Measurements from ENCODE around the gene EFNA5.

Gene EFNA5

GRCh38 chr5:107389130-107389774, 281.5 kb downstream of the EFNA5 start:
- peak; percentile 92 for ATAC-seq (ENCODE audit: insufficient read depth, low read depth)
- Histone ChIP-seq H3K9ac (ENCODE audit: low read depth, low read length) (0 out of 2 replicates have a peak overlapping the region, but pooled peaks have one; percentile 8), H3K36me3 (ENCODE audit: insufficient read depth, low read length) (no peaks in the 10 kb centered on the region), H4K20me1 (ENCODE audit: insufficient read depth, low read length) (no peaks in the 10 kb centered on the region), H3K79me2 (ENCODE audit: insufficient read depth, low read length) (no peaks in the 10 kb centered on the region), H3K4me1 (ENCODE audit: insufficient read depth, low read length) (peaks cover 28% of the 10 kb centered on the region), H3K27ac (ENCODE audit: low read length) (peak overlapping the region; percentile 63), H3K4me2 (ENCODE audit: insufficient read depth, low read length) (peak overlapping the region; percentile 17), H3K4me3 (ENCODE audit: low read depth in 1 of 2, low read length in 2 of 2) (no peak overlapping the region), H2AFZ (ENCODE audit: low read depth, low read length) (no peak overlapping the region; the same call in 1 of the 2 replicates), H3K9me3 (ENCODE audit: insufficient read depth, low read length, severe bottlenecking) (no peaks in the 10 kb centered on the region), H3K27me3 (ENCODE audit: insufficient read depth, low read length, poor library complexity) (no peaks in the 10 kb centered on the region)
- peak; percentile 63 for DNase-seq
- no peak for TF ChIP-seq EZH2 (IDR thresholded peaks at IDR 0.05; ENCODE audit: borderline replicate concordance, low read depth, low read length, severe bottlenecking)
- TF ChIP-seq CTCF (IDR thresholded peaks at IDR 0.05; ENCODE audit: borderline replicate concordance, extremely low read depth, low read length, poor library complexity, severe bottlenecking) = peak; percentile 58

GRCh38 chr5:107388141-107388861, 282.4 kb downstream of the EFNA5 start:
- DNase-seq (no peak), ATAC-seq (ENCODE audit: insufficient read depth, low read depth) (no peak)
- H3K27me3 ChIP-seq (ENCODE audit: insufficient read depth, low read length, poor library complexity) = no peaks in the 10 kb centered on the region
- no peaks in the 10 kb centered on the region for H3K36me3 ChIP-seq (ENCODE audit: insufficient read depth, low read length)
- H3K4me3 ChIP-seq (ENCODE audit: low read depth in 1 of 2, low read length in 2 of 2) = no peak overlapping the region
- no peaks in the 10 kb centered on the region for H4K20me1 ChIP-seq (ENCODE audit: insufficient read depth, low read length)
- no peaks in the 10 kb centered on the region for H3K9me3 ChIP-seq (ENCODE audit: insufficient read depth, low read length, severe bottlenecking)
- H3K27ac ChIP-seq (ENCODE audit: low read length) = peak overlapping the region; percentile 63; the same call in 1 of the 2 replicates
- H3K4me2 ChIP-seq (ENCODE audit: insufficient read depth, low read length) = peak overlapping the region; percentile 17
- H3K4me1 ChIP-seq (ENCODE audit: insufficient read depth, low read length) = peaks cover 28% of the 10 kb centered on the region
- TF ChIP-seq EZH2 (IDR thresholded peaks at IDR 0.05; ENCODE audit: borderline replicate concordance, low read depth, low read length, severe bottlenecking) (no peak), CTCF (IDR thresholded peaks at IDR 0.05; ENCODE audit: borderline replicate concordance, extremely low read depth, low read length, poor library complexity, severe bottlenecking) (no peak)
- H3K79me2 ChIP-seq (ENCODE audit: insufficient read depth, low read length) = no peaks in the 10 kb centered on the region
- no peak overlapping the region; the same call in 1 of the 2 replicates for H2AFZ ChIP-seq (ENCODE audit: low read depth, low read length)
- 0 out of 2 replicates have a peak overlapping the region, but pooled peaks have one; percentile 8 for H3K9ac ChIP-seq (ENCODE audit: low read depth, low read length)

GRCh38 chr5:107387526-107388140, 283.1 kb downstream of the EFNA5 start:
- H3K4me3 ChIP-seq (ENCODE audit: low read depth in 1 of 2, low read length in 2 of 2) = no peak overlapping the region
- TF ChIP-seq EZH2 (IDR thresholded peaks at IDR 0.05; ENCODE audit: borderline replicate concordance, low read depth, low read length, severe bottlenecking) (no peak), CTCF (IDR thresholded peaks at IDR 0.05; ENCODE audit: borderline replicate concordance, extremely low read depth, low read length, poor library complexity, severe bottlenecking) (no peak)
- H3K27me3 ChIP-seq (ENCODE audit: insufficient read depth, low read length, poor library complexity) = no peaks in the 10 kb centered on the region
- H2AFZ ChIP-seq (ENCODE audit: low read depth, low read length) = no peak overlapping the region
- no peak overlapping the region for H3K4me2 ChIP-seq (ENCODE audit: insufficient read depth, low read length)
- no peaks in the 10 kb centered on the region for H3K9me3 ChIP-seq (ENCODE audit: insufficient read depth, low read length, severe bottlenecking)
- no peak for DNase-seq
- no peak overlapping the region for H3K9ac ChIP-seq (ENCODE audit: low read depth, low read length)
- H3K27ac ChIP-seq (ENCODE audit: low read length) = no peak overlapping the region
- H4K20me1 ChIP-seq (ENCODE audit: insufficient read depth, low read length) = no peaks in the 10 kb centered on the region
- H3K79me2 ChIP-seq (ENCODE audit: insufficient read depth, low read length) = no peaks in the 10 kb centered on the region
- H3K36me3 ChIP-seq (ENCODE audit: insufficient read depth, low read length) = no peaks in the 10 kb centered on the region
- no peak for ATAC-seq (ENCODE audit: insufficient read depth, low read depth)
- H3K4me1 ChIP-seq (ENCODE audit: insufficient read depth, low read length) = peaks cover 31% of the 10 kb centered on the region

All from DND-41 (cell line).